IMR-90 (cell line): ENCODE data around the gene PDZD2.

Experiments
- CHD1 ChIP-seq: IDR thresholded peaks from 2 replicates; pipeline ENCODE4 v1.6.1; 2012; ENCODE audit warnings: low read depth, low read length, improper control_type of control experiment
- FOS ChIP-seq: fragments of 150-350 bp; IDR thresholded peaks from 2 replicates; pipeline ENCODE4 v1.6.1; 2016; ENCODE audit warnings: low read depth, low read length
- MAFK ChIP-seq: IDR thresholded peaks from 2 replicates; pipeline ENCODE4 v1.6.1; 2012; ENCODE audit warnings: low read depth, low read length, improper control_type of control experiment
- POLR2A ChIP-seq: IDR thresholded peaks from 2 replicates; pipeline ENCODE4 v1.6.1; 2012; ENCODE audit warnings: mild to moderate bottlenecking, low read depth, low read length
- RCOR1 ChIP-seq: IDR thresholded peaks from 2 replicates; pipeline ENCODE4 v1.6.1; 2012; ENCODE audit warnings: mild to moderate bottlenecking, low read length, improper control_type of control experiment; ENCODE audit not compliant: insufficient replicate concordance
- TF ChIP-seq, protein P1 (sequence below): conservative IDR thresholded peaks from 2 replicates; pipeline ENCODE4 v1.5.1; 2012; ENCODE audit warnings: mild to moderate bottlenecking, low read depth, low read length, improper control_type of control experiment
- TF ChIP-seq, protein P2 (sequence below): fragments of 150-350 bp; IDR thresholded peaks from 2 replicates; pipeline ENCODE4 v1.6.1; 2016; ENCODE audit warnings: low read depth, mild to moderate bottlenecking, low read length, moderate library complexity, borderline replicate concordance

DNA sequence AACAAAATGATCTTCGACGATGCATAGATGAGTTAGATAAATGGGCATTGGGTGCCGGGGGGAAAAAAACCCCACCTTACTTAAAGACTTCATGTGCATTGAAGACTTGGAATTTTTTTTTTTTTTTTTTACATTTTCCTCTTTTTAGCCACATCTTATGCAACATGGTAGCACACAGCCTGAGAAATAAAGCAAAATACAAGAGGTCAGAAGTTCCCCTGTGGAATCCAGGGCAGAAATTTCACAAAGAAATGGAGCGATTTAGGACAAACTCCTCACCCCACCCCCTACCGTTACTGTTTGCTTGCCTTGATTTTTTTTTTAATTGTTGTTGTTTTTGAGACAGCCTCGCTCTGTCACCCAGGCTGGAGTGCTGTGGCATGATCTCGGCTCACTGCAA, 382.0 kb downstream of the PDZD2 start:
- TF ChIP-seq, protein P1, sequence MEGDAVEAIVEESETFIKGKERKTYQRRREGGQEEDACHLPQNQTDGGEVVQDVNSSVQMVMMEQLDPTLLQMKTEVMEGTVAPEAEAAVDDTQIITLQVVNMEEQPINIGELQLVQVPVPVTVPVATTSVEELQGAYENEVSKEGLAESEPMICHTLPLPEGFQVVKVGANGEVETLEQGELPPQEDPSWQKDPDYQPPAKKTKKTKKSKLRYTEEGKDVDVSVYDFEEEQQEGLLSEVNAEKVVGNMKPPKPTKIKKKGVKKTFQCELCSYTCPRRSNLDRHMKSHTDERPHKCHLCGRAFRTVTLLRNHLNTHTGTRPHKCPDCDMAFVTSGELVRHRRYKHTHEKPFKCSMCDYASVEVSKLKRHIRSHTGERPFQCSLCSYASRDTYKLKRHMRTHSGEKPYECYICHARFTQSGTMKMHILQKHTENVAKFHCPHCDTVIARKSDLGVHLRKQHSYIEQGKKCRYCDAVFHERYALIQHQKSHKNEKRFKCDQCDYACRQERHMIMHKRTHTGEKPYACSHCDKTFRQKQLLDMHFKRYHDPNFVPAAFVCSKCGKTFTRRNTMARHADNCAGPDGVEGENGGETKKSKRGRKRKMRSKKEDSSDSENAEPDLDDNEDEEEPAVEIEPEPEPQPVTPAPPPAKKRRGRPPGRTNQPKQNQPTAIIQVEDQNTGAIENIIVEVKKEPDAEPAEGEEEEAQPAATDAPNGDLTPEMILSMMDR = no peak
- TF ChIP-seq RCOR1 (no peak), FOS (no peak), POLR2A (no peak), MAFK (no peak), CHD1 (no peak)
- TF ChIP-seq, protein P2, sequence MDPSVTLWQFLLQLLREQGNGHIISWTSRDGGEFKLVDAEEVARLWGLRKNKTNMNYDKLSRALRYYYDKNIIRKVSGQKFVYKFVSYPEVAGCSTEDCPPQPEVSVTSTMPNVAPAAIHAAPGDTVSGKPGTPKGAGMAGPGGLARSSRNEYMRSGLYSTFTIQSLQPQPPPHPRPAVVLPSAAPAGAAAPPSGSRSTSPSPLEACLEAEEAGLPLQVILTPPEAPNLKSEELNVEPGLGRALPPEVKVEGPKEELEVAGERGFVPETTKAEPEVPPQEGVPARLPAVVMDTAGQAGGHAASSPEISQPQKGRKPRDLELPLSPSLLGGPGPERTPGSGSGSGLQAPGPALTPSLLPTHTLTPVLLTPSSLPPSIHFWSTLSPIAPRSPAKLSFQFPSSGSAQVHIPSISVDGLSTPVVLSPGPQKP = no peak
